CD4-positive, alpha-beta T cell treated with Interleukin-6 at 100 ng/mL for 8 hours (primary cell): ENCODE results near the gene RAB31.

Experiments
- DNase-seq: peaks from one replicate; pipeline ENCODE4 v3.0.0-alpha.2; 2020; ENCODE audit warnings: mixed read lengths, low spot score

RAB31 gene

DNA sequence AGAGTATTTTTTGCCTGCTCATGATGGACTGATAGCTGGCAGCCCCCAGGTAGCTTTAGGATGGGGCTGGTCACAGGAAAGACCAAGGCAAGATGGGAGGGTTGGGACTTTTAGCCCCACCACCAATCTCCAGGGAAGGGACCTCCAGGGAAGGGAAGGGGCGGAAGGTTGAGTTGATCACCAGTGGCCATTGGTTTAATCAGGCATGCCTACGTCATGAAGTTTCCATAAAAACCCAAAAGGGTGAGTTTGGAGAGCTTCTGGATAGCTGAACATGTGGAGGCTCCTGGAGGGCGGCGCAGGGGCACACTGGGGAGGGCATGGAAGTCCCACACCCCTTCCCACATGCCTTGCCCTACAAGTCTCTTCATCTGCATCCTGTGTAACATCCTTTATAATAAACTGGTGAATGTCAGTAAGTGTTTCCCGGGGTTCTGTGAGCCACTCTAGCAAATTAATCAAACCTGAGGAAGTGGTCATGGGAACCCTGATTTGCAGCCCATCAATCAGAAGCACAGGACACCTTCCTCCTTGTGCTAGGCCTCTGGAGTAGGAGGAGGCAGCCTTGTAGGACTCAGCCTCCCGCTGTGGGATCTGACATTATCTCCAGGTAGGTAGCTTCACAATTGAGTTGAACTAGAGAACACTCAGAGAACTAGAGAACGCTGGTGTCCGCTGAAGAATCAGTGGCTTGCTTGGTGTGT lies 30.3 kb downstream of the RAB31 start:
- DNase-seq, result no peak

DNA sequence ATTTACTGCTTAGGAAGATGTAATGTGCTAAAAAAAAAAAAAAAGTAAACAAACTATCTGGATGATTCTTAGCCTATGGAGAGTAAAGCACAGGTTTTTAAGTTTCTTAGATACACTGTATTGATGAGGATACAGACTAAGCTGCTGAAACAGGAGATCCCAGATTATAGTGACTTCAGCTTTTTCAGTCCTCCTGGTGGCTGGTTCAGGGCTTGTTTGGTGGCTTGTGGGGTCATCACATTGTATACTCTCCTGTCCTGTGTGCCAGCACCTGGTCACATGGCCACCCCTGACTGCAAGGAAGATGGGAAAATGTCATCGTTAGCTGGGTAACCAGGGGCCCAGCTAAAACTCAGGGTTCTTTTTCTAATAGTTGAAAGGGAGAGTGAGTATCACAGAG lies 31.4 kb downstream of the RAB31 start:
- no peak for DNase-seq

DNA sequence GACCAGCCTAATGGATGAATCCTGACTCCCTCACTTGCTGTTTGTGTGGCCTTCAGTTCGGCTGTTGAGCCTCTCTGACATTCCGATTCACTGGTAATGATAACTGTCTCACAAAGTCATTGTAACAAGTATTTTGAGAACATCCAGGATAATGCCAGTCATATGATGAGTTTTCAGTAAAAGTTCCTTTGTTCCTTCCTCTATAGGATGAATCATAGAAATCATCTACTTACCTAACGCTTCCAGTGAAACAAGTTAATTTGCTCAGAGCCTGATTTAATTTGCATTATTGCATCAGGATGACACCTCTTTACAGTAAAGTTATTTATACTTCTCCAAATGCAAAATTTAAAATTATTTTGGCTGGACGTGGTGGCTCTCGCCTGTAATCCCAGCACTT lies 32.0 kb downstream of the RAB31 start:
- DNase-seq, result no peak

DNA sequence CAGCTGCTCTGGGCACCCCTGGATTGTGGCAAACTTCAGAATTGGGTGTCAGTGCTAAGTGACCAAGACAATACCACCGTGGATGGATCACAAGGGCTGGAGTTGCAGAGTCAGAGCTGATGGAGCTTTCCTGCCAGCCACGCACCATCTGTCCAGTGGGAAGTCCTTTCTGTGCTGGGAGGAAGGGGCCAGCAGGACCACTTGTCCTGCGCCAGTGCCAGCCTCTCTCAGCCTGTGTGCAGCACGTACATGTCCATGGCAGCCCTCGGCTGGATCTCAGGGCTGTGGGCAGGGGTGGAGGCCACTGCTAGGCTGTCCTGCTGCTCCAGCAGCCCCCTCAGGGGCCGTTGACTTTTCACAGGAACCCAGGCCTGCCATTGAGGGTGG lies 33.3 kb downstream of the RAB31 start:
- DNase-seq, result no peak

DNA sequence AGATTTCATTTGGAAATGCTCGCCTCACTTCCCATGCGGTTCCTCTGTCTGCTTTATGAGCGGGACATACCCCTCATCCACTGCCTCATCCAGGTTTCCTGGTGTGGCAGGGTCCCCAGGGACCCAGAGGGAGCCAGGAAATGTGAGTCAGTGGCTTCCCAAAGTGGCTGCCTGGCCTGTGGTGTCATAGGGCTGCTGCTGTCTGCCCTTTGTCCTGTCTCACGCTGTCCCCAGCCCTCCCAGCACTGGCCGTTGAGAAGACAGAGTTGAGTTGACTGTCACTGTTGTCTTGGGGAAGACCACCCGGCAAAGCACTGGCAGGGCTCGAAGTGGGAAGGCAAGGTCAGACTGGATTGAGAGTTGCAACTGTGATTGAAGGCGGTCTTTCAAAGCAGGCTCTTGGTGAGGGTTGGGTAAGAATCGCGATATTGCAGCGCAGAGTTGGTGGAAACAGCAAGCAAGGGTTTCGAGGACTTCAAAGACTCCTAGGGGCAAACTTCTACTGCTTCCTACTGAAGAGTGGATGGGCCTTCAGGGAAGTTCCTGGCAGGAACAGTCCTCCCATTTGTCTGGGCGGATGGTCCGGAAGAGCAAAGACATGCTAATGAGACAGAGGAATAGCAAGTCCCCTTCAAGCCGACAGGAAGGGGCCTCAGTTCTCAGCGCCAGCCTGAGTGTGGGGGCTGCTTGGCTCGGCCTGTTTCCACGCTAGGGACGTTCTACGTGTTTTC lies 33.9 kb downstream of the RAB31 start:
- DNase-seq, result no peak

DNA sequence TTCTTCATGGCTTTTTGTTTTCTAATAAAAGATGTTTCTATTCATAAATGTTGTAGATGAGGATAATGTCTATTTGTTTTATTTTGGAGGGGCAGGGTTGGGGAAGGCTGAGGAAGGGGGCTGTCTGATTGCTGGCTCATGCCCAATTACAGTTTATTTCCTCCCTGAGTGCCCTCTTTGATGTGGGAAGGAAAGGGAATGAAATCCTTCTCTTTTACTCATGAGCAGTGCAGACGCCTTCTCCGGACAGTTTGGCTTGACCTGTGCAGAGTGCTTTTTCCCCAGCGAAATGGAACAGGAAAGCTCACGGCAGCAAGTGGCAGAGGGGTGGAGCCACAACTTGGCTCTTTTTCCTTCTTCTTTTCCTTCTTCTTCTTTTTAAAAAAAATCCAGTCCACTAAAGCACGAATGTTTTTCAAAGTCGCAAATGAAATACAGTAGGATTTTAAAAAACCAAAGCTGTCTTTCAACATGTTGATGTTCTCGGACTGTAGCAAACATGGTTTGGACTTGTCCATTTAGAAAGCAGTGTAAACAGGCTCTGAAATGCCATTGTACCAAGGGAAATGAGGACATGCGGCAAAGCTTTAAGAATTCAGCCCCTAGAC lies 34.5 kb downstream of the RAB31 start:
- DNase-seq, result no peak

DNA sequence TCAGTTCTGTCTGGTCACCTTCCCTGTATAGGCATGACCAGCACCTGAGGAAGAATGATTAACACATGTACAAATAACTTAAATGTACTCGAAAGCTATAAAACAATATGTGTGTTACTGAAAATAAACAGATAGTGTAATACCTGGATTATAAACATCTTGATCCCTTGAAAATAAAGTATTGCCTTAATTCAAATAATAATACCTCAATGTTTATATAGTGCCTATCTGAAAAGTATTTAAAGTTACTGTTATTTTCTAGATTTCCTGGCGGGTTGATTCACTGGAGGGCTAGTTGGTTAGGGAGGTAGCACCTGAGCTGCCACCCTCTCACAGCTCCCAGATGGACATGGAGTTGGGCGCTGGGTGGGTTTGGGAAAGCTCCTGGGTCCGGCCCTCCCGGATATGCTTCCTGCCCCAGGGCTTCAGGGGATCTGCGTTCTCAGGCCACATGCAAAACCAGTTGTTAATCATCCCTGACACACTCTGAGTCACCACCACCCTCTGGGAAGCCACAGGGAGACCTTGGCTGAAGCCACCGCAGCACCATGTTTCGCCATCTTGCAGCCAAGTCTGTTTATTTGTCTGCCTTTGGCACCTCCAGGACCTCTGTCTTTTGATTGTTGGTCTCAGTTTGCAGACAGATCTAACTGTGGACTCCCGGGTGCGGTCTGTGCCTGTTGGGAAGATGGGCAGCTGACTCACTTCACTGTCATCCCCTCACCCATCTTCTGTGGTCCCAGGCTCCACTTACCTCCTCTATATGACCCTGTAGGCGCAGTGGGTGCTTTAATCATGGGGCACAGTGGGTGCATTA lies 35.3 kb downstream of the RAB31 start:
- DNase-seq, result no peak

DNA sequence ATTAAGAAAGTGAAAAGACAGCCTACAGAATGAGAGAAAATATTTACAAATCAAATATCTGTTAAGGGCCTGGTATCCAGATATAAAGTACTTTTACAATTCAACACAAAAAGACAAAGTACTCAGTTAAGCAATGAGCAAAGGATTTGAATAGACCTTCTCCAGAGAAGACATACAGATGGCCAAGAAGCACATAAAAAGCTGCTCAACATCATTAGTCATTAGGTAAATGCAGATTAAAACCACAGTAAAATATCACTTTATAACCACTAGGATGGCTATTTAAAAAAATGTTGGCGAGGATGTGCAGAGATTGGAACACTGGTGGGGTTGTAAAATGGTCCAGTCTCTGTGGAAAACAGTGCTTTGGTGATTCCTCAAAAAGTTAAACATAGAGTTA lies 38.9 kb downstream of the RAB31 start:
- DNase-seq, result no peak

DNA sequence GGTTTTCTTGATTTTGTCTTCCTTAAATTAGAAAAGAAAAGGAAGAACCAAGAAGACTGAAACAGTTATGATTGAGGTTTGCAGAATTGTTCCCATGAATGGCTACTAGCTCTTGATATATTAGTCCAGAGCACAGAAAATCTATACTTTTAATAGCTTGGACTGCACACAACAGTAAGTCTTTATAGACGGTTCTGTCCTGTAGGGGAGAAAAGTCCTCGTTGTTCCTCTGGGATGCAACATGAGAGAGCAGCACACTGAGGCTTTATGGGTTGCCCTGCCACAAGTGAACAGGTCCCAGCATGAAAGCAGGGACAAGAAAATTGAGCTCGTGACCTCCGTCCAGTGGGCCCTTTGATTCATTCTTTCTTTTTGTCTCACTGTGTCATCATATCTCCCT lies 41.5 kb downstream of the RAB31 start:
- DNase-seq, result no peak

DNA sequence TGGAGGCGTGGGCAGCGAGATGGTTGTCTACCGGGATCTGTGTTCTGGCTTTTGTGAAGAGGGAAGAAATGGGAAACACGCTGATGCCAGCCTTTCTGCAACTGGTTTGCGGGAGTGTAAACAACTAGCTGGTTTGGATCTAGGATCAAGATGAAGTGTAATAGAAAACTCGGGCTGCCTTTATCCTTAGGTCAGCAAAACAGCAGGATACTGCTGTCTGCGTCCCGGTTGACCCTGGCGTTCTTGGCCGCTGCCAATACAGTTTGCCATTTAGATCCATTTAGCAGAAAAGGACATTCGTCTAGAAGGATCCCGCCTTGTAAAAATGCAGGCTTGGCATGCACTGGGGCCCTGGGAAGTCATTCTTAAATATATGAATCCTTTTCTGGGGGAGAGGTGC lies 42.0 kb downstream of the RAB31 start:
- no peak for DNase-seq

DNA sequence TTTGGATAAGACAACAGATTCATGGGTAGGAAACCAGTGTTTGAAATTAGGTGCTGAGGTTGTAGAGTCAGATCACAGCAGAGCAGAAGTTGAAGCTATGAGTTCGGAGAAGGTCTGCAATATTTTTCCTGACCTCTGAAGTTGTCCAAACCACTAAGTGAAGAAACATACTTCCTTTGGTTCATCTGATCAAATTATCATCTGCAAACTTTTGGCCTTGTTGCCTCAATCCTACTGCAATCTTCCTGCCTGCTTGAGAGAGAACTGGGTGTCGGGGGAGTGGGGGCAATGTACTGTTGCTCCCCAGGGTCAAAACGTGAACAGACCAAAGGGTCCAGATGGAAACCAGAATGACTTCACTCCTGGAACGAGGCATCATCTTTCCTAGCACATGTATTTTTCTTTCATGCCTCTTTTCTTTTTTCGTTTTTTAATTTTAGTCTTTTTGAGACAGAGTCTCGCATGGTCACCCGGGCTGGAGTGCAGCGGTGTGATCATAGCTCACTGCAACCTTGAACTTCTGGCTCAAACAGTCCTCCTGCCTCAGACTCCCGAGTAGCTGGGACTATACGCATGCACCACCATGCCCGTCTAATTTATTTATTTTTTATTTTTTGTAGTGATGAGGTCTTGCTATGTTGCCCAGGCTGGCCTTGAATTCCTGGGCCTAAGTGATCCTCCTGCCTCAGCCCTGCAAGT lies 42.7 kb downstream of the RAB31 start:
- DNase-seq, result no peak

DNA sequence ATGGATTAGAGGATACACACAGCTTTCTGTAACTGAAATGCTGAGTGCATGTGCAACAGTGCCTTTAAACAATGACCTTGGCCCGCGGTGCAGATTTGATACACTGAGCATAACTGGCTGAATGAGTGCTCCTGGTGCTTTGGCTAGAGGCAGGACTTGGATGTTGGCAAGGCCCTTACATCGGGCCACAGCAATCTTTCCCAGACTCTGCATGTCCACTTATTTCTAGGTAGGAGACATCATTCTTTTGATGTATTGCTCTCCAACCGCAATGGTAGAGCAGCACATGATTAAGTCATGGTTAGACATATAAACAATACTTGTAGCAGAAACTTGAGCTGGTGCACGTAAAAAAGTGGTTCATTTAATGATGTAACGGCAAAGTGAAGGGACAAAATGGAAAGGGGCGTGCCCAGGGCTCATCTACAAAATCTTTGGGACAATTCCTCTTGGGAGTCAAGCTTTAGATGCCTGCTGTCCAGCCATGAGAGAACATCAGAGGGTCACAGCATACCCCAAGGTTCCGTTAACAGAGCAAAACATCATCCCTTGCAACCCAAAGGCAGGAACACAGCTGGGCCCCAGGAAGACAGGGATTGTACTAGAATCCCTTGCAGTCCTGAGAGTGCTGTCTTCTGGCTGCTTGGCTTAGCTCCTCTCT lies 43.4 kb downstream of the RAB31 start:
- DNase-seq, result no peak

DNA sequence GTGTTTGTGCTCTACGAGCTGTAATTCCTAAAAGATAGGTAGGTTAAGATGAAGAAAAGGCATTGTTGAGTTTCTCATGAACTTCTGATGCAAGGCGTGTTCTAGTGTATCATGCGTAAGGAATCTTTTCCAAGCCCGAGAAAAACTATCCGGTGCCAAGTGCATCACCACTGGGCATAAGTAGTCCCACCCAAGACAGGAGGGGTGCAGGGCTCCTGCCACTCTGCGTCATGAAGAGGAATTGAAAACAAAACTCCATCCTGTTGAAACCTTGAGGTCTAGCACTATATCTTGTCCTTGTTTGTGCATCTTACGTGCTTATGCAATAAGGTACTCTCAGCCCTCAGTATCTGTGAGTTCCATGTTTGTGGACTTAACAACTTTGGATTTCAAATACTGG lies 45.7 kb downstream of the RAB31 start:
- DNase-seq, result no peak

DNA sequence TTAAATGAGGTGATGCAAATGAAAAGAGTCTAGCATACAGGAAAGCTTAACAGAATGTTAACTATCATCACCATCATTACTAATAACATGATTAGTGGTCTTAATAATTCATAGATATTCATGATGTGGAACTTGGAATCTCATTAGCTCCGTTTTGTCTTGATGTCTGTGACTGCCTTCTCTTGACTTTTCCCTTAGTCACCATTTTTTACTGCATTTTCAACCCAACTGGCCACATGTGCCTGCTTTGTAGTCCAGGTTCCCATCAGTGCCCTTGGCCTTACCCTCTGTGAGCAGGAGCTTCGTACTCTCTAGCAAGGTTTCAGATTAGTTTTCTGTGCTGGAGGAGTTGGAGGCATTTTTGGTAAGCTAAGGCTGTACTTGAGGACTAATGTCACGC lies 47.0 kb downstream of the RAB31 start:
- DNase-seq, result no peak

DNA sequence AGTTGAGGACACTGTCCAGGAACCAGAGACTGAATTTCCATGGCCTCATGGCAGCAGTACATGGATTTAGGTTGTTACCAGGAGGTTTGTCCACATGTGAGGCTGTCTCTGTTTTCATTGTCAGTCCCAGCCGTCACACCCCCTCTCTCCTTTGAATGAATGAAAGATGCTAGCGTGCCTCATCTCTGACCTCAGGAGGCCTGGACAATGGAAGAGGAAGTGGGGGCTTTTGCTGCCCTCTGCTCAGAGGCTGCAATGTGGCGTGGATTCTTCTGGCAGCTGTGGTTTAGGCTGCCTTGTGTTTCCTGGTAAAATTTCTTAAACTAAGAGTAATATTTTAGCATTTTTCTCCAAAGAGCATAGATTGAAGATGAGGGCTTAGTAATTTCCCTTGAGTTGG lies 47.5 kb downstream of the RAB31 start:
- DNase-seq, result no peak

DNA sequence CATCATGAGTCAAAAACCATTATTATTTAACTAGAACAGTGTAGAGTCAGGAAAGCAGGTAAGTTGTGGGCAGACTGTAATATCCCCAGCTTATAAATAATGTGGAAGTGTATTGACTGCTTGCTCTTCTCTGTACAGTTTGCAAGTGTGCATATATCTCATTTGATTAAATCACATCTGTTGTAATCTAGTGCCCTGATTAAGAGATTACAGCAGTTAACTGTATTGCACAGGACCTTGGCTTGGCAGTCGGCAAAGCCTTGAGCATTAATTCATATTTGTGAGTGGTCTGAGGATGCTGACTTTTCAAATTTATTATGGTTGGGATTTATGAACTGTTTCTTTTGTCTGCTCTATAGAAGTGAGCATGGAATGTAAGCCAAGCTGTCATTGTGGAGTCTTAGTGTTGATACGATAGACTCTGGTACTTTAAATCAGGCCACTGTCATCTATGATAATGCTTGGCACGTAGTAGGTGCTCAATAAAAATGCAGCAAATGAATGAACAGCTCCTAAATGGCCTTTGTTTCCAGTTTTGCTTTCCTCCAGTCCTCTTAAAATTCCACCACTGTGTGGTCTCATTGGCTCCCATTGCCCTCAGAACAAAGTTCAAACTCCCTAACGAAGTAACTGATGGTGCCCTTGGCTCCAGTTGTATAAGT lies 48.3 kb downstream of the RAB31 start:
- no peak for DNase-seq

DNA sequence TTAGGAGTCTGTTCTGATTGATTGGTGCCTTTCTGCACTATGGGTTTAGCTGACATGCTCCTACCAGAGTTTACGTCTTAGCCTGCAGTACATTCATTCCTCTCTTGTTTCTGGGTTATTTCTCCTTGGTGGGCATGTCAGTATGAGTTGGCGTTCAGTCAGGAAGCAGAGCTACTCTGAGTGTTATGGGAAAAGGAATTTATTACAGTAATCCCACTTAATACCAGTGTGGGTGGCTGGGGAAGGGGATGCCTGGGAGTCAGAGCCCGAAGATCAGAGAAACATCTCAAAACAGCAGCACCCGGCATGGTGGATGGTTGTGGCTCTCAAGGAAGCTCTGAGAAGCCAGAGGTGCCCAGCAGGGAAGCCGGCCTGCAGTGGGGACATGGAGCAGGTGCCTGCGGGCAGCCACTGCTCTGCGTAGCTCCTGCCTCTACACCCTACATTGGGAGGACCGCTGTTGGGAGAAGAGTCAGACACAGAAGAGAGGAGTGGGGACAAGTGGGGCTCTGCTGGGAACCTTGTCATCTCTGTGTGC lies 48.9 kb downstream of the RAB31 start:
- DNase-seq, result no peak

DNA sequence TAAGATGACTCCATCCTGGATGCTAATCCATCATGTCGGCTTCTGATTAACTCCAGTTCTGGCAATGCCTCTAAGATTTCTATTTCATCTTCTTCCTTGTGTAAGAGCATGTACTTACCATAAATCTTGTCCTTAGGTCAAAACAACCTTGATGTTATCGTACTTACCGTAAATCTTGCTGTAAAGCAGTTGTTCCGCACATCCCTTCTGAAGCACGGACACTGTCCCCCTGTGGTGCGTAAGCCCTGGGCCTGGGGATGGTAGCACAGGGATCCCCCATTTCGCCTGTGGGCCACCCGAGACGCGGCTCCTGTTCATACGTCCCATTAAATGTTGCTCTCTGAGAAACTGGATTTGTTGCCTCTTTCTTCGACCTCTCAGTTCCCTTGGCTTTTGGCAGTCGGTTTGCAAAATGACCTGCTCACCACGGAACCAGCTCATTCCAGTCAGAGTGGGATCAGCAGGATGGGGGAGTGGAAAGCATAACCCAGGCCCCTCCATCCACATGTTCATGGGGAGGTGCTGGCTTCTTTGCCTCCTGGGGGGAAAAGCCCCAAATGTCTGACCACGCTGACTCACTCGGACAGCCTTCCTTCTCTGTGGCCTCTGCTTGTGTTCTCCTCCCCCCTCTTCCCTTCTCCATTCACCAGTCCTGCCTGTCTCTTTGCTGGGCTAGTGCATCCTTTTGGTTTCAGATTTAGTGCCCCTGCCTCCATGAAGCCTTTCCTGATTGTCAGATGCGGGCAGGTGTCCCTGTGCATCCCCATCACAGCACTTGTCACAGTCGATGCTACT lies 49.9 kb downstream of the RAB31 start:
- no peak for DNase-seq

DNA sequence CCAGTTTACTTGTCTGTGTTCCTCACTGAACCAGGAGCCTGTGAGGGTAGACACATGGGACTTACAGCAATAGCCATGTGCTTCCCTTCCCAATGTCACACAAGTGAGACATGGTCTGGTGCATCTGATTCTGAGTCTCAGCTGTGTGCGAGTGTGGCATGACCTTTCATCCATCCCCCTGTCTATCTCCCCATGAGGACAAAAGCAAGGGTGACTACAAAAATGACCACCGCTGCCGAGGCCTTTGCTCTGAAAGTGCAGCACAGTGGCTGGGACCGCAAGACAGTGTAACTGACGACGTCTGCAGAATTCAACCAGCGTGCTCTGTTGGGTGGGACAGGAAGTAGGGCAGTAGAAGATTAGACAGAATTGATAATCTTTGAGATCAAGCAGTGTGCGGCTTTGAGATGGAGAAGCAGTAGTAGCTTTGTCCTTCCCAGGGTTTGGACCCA lies 50.5 kb downstream of the RAB31 start:
- DNase-seq, result no peak

DNA sequence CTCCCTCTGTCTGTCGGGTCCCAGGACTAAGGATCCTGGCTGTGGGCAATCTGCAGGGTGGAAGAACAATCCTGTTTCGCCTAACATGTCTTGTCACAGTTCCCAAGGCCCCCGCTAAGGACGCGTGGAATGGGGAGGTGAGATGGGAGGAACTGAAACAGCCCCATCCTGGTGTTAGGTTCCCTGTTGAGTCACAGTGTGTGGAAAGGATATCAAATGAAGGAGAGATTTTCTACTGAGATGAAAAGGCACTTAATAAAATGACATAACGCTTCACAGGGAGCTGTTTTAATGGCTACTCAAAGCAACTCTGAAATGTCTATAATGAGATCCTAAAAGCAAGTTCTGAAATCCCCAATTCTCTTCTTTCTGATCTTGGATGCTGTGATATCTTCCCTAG lies 52.5 kb downstream of the RAB31 start:
- no peak for DNase-seq
